Mesendoderm (in vitro differentiated cells): ENCODE data around the gene RASSF4. TPM values are rescaled to one million over a fixed set of nuclear protein-coding genes. Genes with fewer than 3 reads are reported as not detected.

Source experiments
- DNase-seq: peaks from one replicate; pipeline ENCODE4 v3.0.0; 2013
- H2AK5ac ChIP-seq: 2 replicates; pipeline ENCODE4 v1.6.1; 2013; ENCODE audit warnings: low read length, inconsistent platforms
- H2BK120ac ChIP-seq: 2 replicates; pipeline ENCODE4 v1.6.1; 2013; ENCODE audit warnings: low read depth, mild to moderate bottlenecking, low read length, moderate library complexity, mixed read lengths
- H2BK15ac ChIP-seq: replicated peaks from 2 replicates; pipeline ENCODE4 v1.6.1; 2013; ENCODE audit warnings: low read depth, mild to moderate bottlenecking, moderate library complexity
- H2BK5ac ChIP-seq: 2 replicates; pipeline ENCODE4 v1.6.1; 2013; ENCODE audit warnings: low read length, inconsistent platforms
- H3K18ac ChIP-seq: 2 replicates; pipeline ENCODE4 v1.6.1; 2013; ENCODE audit warnings: mild to moderate bottlenecking, low read length, mixed read lengths
- H3K23ac ChIP-seq: one replicate; pipeline ENCODE4 v1.6.1; 2013; ENCODE audit warnings: low read length
- H3K27ac ChIP-seq: 2 replicates; pipeline ENCODE4 v1.5.1; 2013; ENCODE audit warnings: low read depth, mild to moderate bottlenecking, inconsistent platforms, low read length, moderate library complexity
- H3K27me3 ChIP-seq: 2 replicates; pipeline ENCODE4 v1.6.1; 2013; ENCODE audit warnings: low read length, control low read depth, mild to moderate bottlenecking, inconsistent platforms; ENCODE audit not compliant: insufficient read depth, poor library complexity
- H3K36me3 ChIP-seq: 2 replicates; pipeline ENCODE4 v1.6.1; 2013; ENCODE audit warnings: low read length, inconsistent platforms; ENCODE audit not compliant: control insufficient read depth, insufficient read depth
- H3K4ac ChIP-seq: one replicate; pipeline ENCODE4 v1.6.1; 2013; ENCODE audit warnings: low read depth, mild to moderate bottlenecking, low read length, moderate library complexity
- H3K4me1 ChIP-seq: 2 replicates; pipeline ENCODE4 v1.6.1; 2013; ENCODE audit warnings: low read depth, low read length, inconsistent platforms; ENCODE audit not compliant: control insufficient read depth
- H3K4me2 ChIP-seq: 2 replicates; pipeline ENCODE4 v1.6.1; 2013; ENCODE audit warnings: low read length
- H3K4me3 ChIP-seq: 2 replicates; pipeline ENCODE4 v1.5.1; 2013; ENCODE audit warnings: mild to moderate bottlenecking, low read length
- H3K56ac ChIP-seq: one replicate; pipeline ENCODE4 v1.6.1; 2013; ENCODE audit warnings: low read length
- H3K79me1 ChIP-seq: 2 replicates; pipeline ENCODE4 v1.6.1; 2013; ENCODE audit warnings: low read length, inconsistent platforms
- H3K79me2 ChIP-seq: 2 replicates; pipeline ENCODE4 v1.6.1; 2013; ENCODE audit warnings: mild to moderate bottlenecking, low read length; ENCODE audit not compliant: control insufficient read depth, insufficient read depth
- H3K9ac ChIP-seq: 2 replicates; pipeline ENCODE4 v1.6.1; 2013; ENCODE audit warnings: low read length, inconsistent platforms
- H4K5ac ChIP-seq: one replicate; pipeline ENCODE4 v1.6.1; 2013; ENCODE audit warnings: low read length
- H4K8ac ChIP-seq: one replicate; pipeline ENCODE4 v1.6.1; 2013; ENCODE audit warnings: low read depth, mild to moderate bottlenecking, control low read depth, low read length, moderate library complexity
- WGBS: extraction: QIAGEN DNeasy Blood & Tissue Kit; methylation state at CpG from one replicate; pipeline ENCODE4 v1.1.7; 2013; ENCODE audit warnings: low lambda C conversion rate, missing lambda C conversion rate; ENCODE audit not compliant: insufficient coverage; ENCODE audit errors: extremely low coverage; 5-methylcytosine and 5-hydroxymethylcytosine counted together
- polyA plus RNA-seq, 2 experiments: library from polyadenylated mRNA; stranded (reverse); fragments of 200-250 nt; gene quantifications; one replicate each; pipeline ENCODE4 v1.2.3, GENCODE V29; 2013

The RASSF4 gene
- 3.1 TPM for polyA plus RNA-seq (2013, experiment 1 of 2)
- 3.9 TPM for polyA plus RNA-seq (2013, experiment 2 of 2)

GRCh38 chr10:44959247-44960087, at the start of gene RASSF4:
Gene RASSF4 (plus strand): TSS chr10:44959802. CDS start chr10:44970203, 10,401 bp downstream.
- peak within 1 kb of the TSS; percentile 75 for H3K4me3 ChIP-seq
- no peak within 1 kb of the TSS for H3K27ac ChIP-seq
- no peaks in the 10 kb centered on the region for H3K27me3 ChIP-seq
- H3K9ac ChIP-seq = peak within 1 kb of the TSS; percentile 87
- H2AK5ac ChIP-seq = no peak within 1 kb of the TSS
- H3K23ac ChIP-seq = no peak within 1 kb of the TSS
- peak within 1 kb of the TSS; percentile 92 for H3K56ac ChIP-seq
- H2BK120ac ChIP-seq = no peak within 1 kb of the TSS
- H2BK5ac ChIP-seq = peak within 1 kb of the TSS; percentile 53
- H3K79me2 ChIP-seq = no peaks in the 10 kb centered on the region
- H2BK15ac ChIP-seq = no peak within 1 kb of the TSS
- H4K5ac ChIP-seq = no peak within 1 kb of the TSS
- peak within 1 kb of the TSS; percentile 99 for H3K4me2 ChIP-seq
- H3K79me1 ChIP-seq = no peaks in the 10 kb centered on the region
- peak; percentile 94 for DNase-seq
- H3K36me3 ChIP-seq = no peaks in the 10 kb centered on the region
- H4K8ac ChIP-seq = no peak within 1 kb of the TSS
- H3K4ac ChIP-seq = peak within 1 kb of the TSS; percentile 91
- H3K18ac ChIP-seq = peak within 1 kb of the TSS; percentile 93
- H3K4me1 ChIP-seq = peaks cover 6% of the 10 kb centered on the region
- WGBS = no CpG with 5 or more reads among the region's 74 CpGs

GRCh38 chr10:44909910-44910309, 49.7 kb upstream of the RASSF4 start:
- H2BK120ac ChIP-seq = no peak overlapping the region
- H3K27me3 ChIP-seq = no peaks in the 10 kb centered on the region
- no peak overlapping the region for H2BK15ac ChIP-seq
- DNase-seq = no peak
- no peak overlapping the region for H3K4me3 ChIP-seq
- H3K56ac ChIP-seq = no peak overlapping the region
- no peak overlapping the region for H3K9ac ChIP-seq
- WGBS = no CpG with 5 or more reads among the region's 1 CpG
- H4K5ac ChIP-seq = no peak overlapping the region
- no peak overlapping the region for H3K18ac ChIP-seq
- H3K79me2 ChIP-seq = no peaks in the 10 kb centered on the region
- no peaks in the 10 kb centered on the region for H3K79me1 ChIP-seq
- no peaks in the 10 kb centered on the region for H3K36me3 ChIP-seq
- H2BK5ac ChIP-seq = no peak overlapping the region
- H3K4ac ChIP-seq = no peak overlapping the region
- H2AK5ac ChIP-seq = no peak overlapping the region
- H3K23ac ChIP-seq = no peak overlapping the region
- no peak overlapping the region for H3K4me2 ChIP-seq
- H4K8ac ChIP-seq = no peak overlapping the region
- peaks cover 3% of the 10 kb centered on the region for H3K4me1 ChIP-seq
- H3K27ac ChIP-seq = no peak overlapping the region

- Histone ChIP-seq H4K5ac (no peak overlapping the region), H2AK5ac (no peak overlapping the region), H3K79me1 (no peaks in the 10 kb centered on the region), H3K27ac (no peak overlapping the region), H3K4me3 (no peak overlapping the region), H3K9ac (no peak overlapping the region), H3K56ac (no peak overlapping the region), H3K4ac (no peak overlapping the region), H4K8ac (no peak overlapping the region), H2BK120ac (no peak overlapping the region), H3K4me1 (peaks cover 3% of the 10 kb centered on the region), H3K36me3 (no peaks in the 10 kb centered on the region), H3K18ac (no peak overlapping the region), H3K4me2 (no peak overlapping the region), H2BK5ac (no peak overlapping the region), H3K23ac (no peak overlapping the region), H2BK15ac (no peak overlapping the region), H3K79me2 (no peaks in the 10 kb centered on the region), H3K27me3 (no peaks in the 10 kb centered on the region)
- no peak for DNase-seq
- WGBS = no CpG with 5 or more reads among the region's 7 CpGs
Measured at GRCh38 chr10:44910602-44911001, 49.0 kb upstream of the RASSF4 start.

GRCh38 chr10:44911081-44911540, 48.5 kb upstream of the RASSF4 start, which contains the start of gene TMEM72:
Gene TMEM72 (plus strand): TSS chr10:44911337. CDS start chr10:44911513, 176 bp downstream.
- no peak within 1 kb of the TSS for H3K4me3 ChIP-seq
- no peaks in the 10 kb centered on the region for H3K79me2 ChIP-seq
- H2BK5ac ChIP-seq = no peak within 1 kb of the TSS
- no peaks in the 10 kb centered on the region for H3K79me1 ChIP-seq
- DNase-seq = peak; percentile 91
- no peak within 1 kb of the TSS for H3K4me2 ChIP-seq
- no CpG with 5 or more reads among the region's 12 CpGs for WGBS
- no peaks in the 10 kb centered on the region for H3K27me3 ChIP-seq
- peaks cover 3% of the 10 kb centered on the region for H3K4me1 ChIP-seq
- H4K8ac ChIP-seq = no peak within 1 kb of the TSS
- H3K9ac ChIP-seq = no peak within 1 kb of the TSS
- H3K4ac ChIP-seq = no peak within 1 kb of the TSS
- H3K36me3 ChIP-seq = no peaks in the 10 kb centered on the region
- no peak within 1 kb of the TSS for H3K18ac ChIP-seq
- H2BK15ac ChIP-seq = no peak within 1 kb of the TSS
- H3K23ac ChIP-seq = peak within 1 kb of the TSS; percentile 16
- H3K56ac ChIP-seq = peak within 1 kb of the TSS; percentile 70
- no peak within 1 kb of the TSS for H2BK120ac ChIP-seq
- H4K5ac ChIP-seq = no peak within 1 kb of the TSS
- H2AK5ac ChIP-seq = no peak within 1 kb of the TSS
- H3K27ac ChIP-seq = no peak within 1 kb of the TSS

- Histone ChIP-seq H2BK15ac (no peak overlapping the region), H3K27me3 (no peaks in the 10 kb centered on the region), H3K36me3 (no peaks in the 10 kb centered on the region), H3K9ac (no peak overlapping the region), H3K4me1 (peaks cover 3% of the 10 kb centered on the region), H3K18ac (no peak overlapping the region), H2AK5ac (no peak overlapping the region), H3K23ac (no peak overlapping the region), H4K8ac (no peak overlapping the region), H4K5ac (no peak overlapping the region), H3K27ac (no peak overlapping the region), H2BK120ac (no peak overlapping the region), H3K4ac (no peak overlapping the region), H3K79me1 (no peaks in the 10 kb centered on the region), H3K79me2 (no peaks in the 10 kb centered on the region), H3K4me3 (no peak overlapping the region), H3K56ac (no peak overlapping the region), H3K4me2 (no peak overlapping the region), H2BK5ac (no peak overlapping the region)
- WGBS = no CpG with 5 or more reads among the region's 3 CpGs
- DNase-seq = no peak
Measured at GRCh38 chr10:44911951-44912350, 47.7 kb upstream of the RASSF4 start.
